Measurements from ENCODE around the gene EPS8L3. TPM values are rescaled to one million over a fixed set of nuclear protein-coding genes. Genes with fewer than 3 reads are reported as not detected.

EPS8L3 gene
- total RNA-seq (not detected), polyA plus RNA-seq (ENCODE audit: insufficient read depth in 1 of 8, insufficient read length in 8 of 8, low replicate concordance in 1 of 8) (1 to 10 TPM in 2 of 8 donors, under 1 TPM in 1, not detected in 5; 0.12 to 7.4 (median 2.4) TPM)
- long read RNA-seq, donor 1: 0 reads
- long read RNA-seq, donor 2: 0 reads
- long read RNA-seq, donor 3: 0 reads
- long read RNA-seq, donor 4: 0 reads
- long read RNA-seq, donor 5: 0 reads
- long read RNA-seq, donor 6: 0 reads
- long read RNA-seq, donor 7: 0 reads
- long read RNA-seq, donor 8: 0 reads
- long read RNA-seq, donor 9: 0 reads
- long read RNA-seq, donor 10: 0 reads
- long read RNA-seq, donor 11: 0 reads

- Histone ChIP-seq H3K4me3 (ENCODE audit: low read length) (no peak within 1 kb of the TSS), H3K27me3 (ENCODE audit: control insufficient read depth, insufficient read depth, low read length) (no peaks in the 10 kb centered on the region), H3K27ac (ENCODE audit: low read length) (no peak within 1 kb of the TSS), H3K4me1 (ENCODE audit: control insufficient read depth, insufficient read depth, low read length) (peaks cover 6% of the 10 kb centered on the region), H3K9me3 (replicated peaks; ENCODE audit: control insufficient read depth, low read depth, low read length) (no peaks in the 10 kb centered on the region), H3K36me3 (ENCODE audit: control insufficient read depth, insufficient read depth, low read length) (no peaks in the 10 kb centered on the region)
- 80% methylated on average over 4 of the region's 11 CpGs for WGBS (ENCODE audit: insufficient coverage)
- no peak for DNase-seq
Observed at GRCh38 chr1:109763646-109764415, at the start of gene EPS8L3. Gene EPS8L3, minus strand, starts transcription at chr1:109763923. Its CDS starts 2,174 bp downstream, at chr1:109761749.

GRCh38 chr1:109812691-109813393 lies 49.1 kb upstream of the EPS8L3 start:
- no peak for DNase-seq
- no CpG with 5 or more reads among the region's 1 CpG for WGBS (ENCODE audit: insufficient coverage)
- H3K36me3 ChIP-seq (ENCODE audit: control insufficient read depth, insufficient read depth, low read length): no peaks in the 10 kb centered on the region
- no peak overlapping the region for H3K27ac ChIP-seq (ENCODE audit: low read length)
- no peak overlapping the region for H3K4me3 ChIP-seq (ENCODE audit: low read length)
- H3K27me3 ChIP-seq (ENCODE audit: control insufficient read depth, insufficient read depth, low read length): peaks cover 3% of the 10 kb centered on the region
- H3K4me1 ChIP-seq (ENCODE audit: control insufficient read depth, insufficient read depth, low read length): peaks cover 12% of the 10 kb centered on the region
- peaks cover 6% of the 10 kb centered on the region for H3K9me3 ChIP-seq (replicated peaks; ENCODE audit: control insufficient read depth, low read depth, low read length)

GRCh38 chr1:109808703-109809102 lies 45.0 kb upstream of the EPS8L3 start:
- Histone ChIP-seq H3K27me3 (ENCODE audit: control insufficient read depth, insufficient read depth, low read length) (peaks cover 4% of the 10 kb centered on the region), H3K36me3 (ENCODE audit: control insufficient read depth, insufficient read depth, low read length) (no peaks in the 10 kb centered on the region), H3K4me1 (ENCODE audit: control insufficient read depth, insufficient read depth, low read length) (peaks cover 45% of the 10 kb centered on the region), H3K27ac (ENCODE audit: low read length) (no peak overlapping the region), H3K9me3 (replicated peaks; ENCODE audit: control insufficient read depth, low read depth, low read length) (no peaks in the 10 kb centered on the region), H3K4me3 (ENCODE audit: low read length) (no peak overlapping the region)
- no peak for DNase-seq
- 80% methylated on average over 2 of the region's 6 CpGs for WGBS (ENCODE audit: insufficient coverage)

- H3K27ac ChIP-seq (ENCODE audit: low read length): no peak overlapping the region
- H3K4me1 ChIP-seq (ENCODE audit: control insufficient read depth, insufficient read depth, low read length): peaks cover 51% of the 10 kb centered on the region
- no peaks in the 10 kb centered on the region for H3K9me3 ChIP-seq (replicated peaks; ENCODE audit: control insufficient read depth, low read depth, low read length)
- WGBS (ENCODE audit: insufficient coverage): 83% methylated on average over 1 of the region's 6 CpGs
- peaks cover 10% of the 10 kb centered on the region for H3K27me3 ChIP-seq (ENCODE audit: control insufficient read depth, insufficient read depth, low read length)
- no peaks in the 10 kb centered on the region for H3K36me3 ChIP-seq (ENCODE audit: control insufficient read depth, insufficient read depth, low read length)
- no peak overlapping the region for H3K4me3 ChIP-seq (ENCODE audit: low read length)
- no peak for DNase-seq
Observed at GRCh38 chr1:109807822-109808680, 44.3 kb upstream of the EPS8L3 start.

GRCh38 chr1:109807402-109807801 lies 43.7 kb upstream of the EPS8L3 start:
- Histone ChIP-seq H3K27ac (ENCODE audit: low read length) (peak overlapping the region; percentile 65), H3K4me1 (ENCODE audit: control insufficient read depth, insufficient read depth, low read length) (peaks cover 58% of the 10 kb centered on the region), H3K9me3 (replicated peaks; ENCODE audit: control insufficient read depth, low read depth, low read length) (no peaks in the 10 kb centered on the region), H3K4me3 (ENCODE audit: low read length) (no peak overlapping the region), H3K27me3 (ENCODE audit: control insufficient read depth, insufficient read depth, low read length) (peaks cover 14% of the 10 kb centered on the region), H3K36me3 (ENCODE audit: control insufficient read depth, insufficient read depth, low read length) (no peaks in the 10 kb centered on the region)
- peak; percentile 68 for DNase-seq
- 83% methylated on average over 6 of the region's 9 CpGs for WGBS (ENCODE audit: insufficient coverage)

GRCh38 chr1:109806733-109807400 lies 43.1 kb upstream of the EPS8L3 start:
- DNase-seq: no peak
- WGBS (ENCODE audit: insufficient coverage): 59% methylated on average over 5 of the region's 6 CpGs
- Histone ChIP-seq H3K36me3 (ENCODE audit: control insufficient read depth, insufficient read depth, low read length) (no peaks in the 10 kb centered on the region), H3K27me3 (ENCODE audit: control insufficient read depth, insufficient read depth, low read length) (peaks cover 16% of the 10 kb centered on the region), H3K27ac (ENCODE audit: low read length) (peak overlapping the region; percentile 65), H3K4me1 (ENCODE audit: control insufficient read depth, insufficient read depth, low read length) (peaks cover 63% of the 10 kb centered on the region), H3K4me3 (ENCODE audit: low read length) (no peak overlapping the region), H3K9me3 (replicated peaks; ENCODE audit: control insufficient read depth, low read depth, low read length) (no peaks in the 10 kb centered on the region)

GRCh38 chr1:109805486-109806165 lies 41.9 kb upstream of the EPS8L3 start:
- Histone ChIP-seq H3K4me1 (ENCODE audit: control insufficient read depth, insufficient read depth, low read length) (peaks cover 65% of the 10 kb centered on the region), H3K36me3 (ENCODE audit: control insufficient read depth, insufficient read depth, low read length) (no peaks in the 10 kb centered on the region), H3K9me3 (replicated peaks; ENCODE audit: control insufficient read depth, low read depth, low read length) (no peaks in the 10 kb centered on the region), H3K4me3 (ENCODE audit: low read length) (no peak overlapping the region), H3K27ac (ENCODE audit: low read length) (peak overlapping the region; percentile 53), H3K27me3 (ENCODE audit: control insufficient read depth, insufficient read depth, low read length) (peaks cover 19% of the 10 kb centered on the region)
- DNase-seq: peak; percentile 72
- WGBS (ENCODE audit: insufficient coverage): 91% methylated on average over 4 of the region's 8 CpGs

- Histone ChIP-seq H3K4me3 (ENCODE audit: low read length) (no peak overlapping the region), H3K27ac (ENCODE audit: low read length) (no peak overlapping the region), H3K27me3 (ENCODE audit: control insufficient read depth, insufficient read depth, low read length) (peaks cover 19% of the 10 kb centered on the region), H3K4me1 (ENCODE audit: control insufficient read depth, insufficient read depth, low read length) (peaks cover 65% of the 10 kb centered on the region), H3K36me3 (ENCODE audit: control insufficient read depth, insufficient read depth, low read length) (no peaks in the 10 kb centered on the region), H3K9me3 (replicated peaks; ENCODE audit: control insufficient read depth, low read depth, low read length) (no peaks in the 10 kb centered on the region)
- no CpG with 5 or more reads among the region's 4 CpGs for WGBS (ENCODE audit: insufficient coverage)
- no peak for DNase-seq
Observed at GRCh38 chr1:109804660-109805059, 40.9 kb upstream of the EPS8L3 start.

GRCh38 chr1:109803901-109804331 lies 40.2 kb upstream of the EPS8L3 start:
- WGBS (ENCODE audit: insufficient coverage): 68% methylated on average over 8 of the region's 10 CpGs
- no peak for DNase-seq
- no peak overlapping the region for H3K4me3 ChIP-seq (ENCODE audit: low read length)
- peaks cover 65% of the 10 kb centered on the region for H3K4me1 ChIP-seq (ENCODE audit: control insufficient read depth, insufficient read depth, low read length)
- no peaks in the 10 kb centered on the region for H3K36me3 ChIP-seq (ENCODE audit: control insufficient read depth, insufficient read depth, low read length)
- H3K27ac ChIP-seq (ENCODE audit: low read length): no peak overlapping the region
- H3K27me3 ChIP-seq (ENCODE audit: control insufficient read depth, insufficient read depth, low read length): peaks cover 19% of the 10 kb centered on the region
- H3K9me3 ChIP-seq (replicated peaks; ENCODE audit: control insufficient read depth, low read depth, low read length): no peaks in the 10 kb centered on the region
